H1 (cell line): ENCODE measurements around the gene SPINK4. TPM values are rescaled to one million over a fixed set of nuclear protein-coding genes. Genes with fewer than 3 reads are reported as not detected.

Source experiments
- CTCF ChIA-PET: fragments of 300-600 bp; sonication (Branson Sonifier 250); formaldehyde crosslinking; loops from one replicate; lab custom pipeline; 2021; ENCODE audit not compliant: partially characterized antibody; lab: Charles Lee
- POLR2A ChIA-PET: fragments of 300-600 bp; sonication (Branson Sonifier 250); formaldehyde crosslinking; loops from one replicate; lab custom pipeline; 2021; ENCODE audit warnings: inconsistent platforms; ENCODE audit not compliant: partially characterized antibody; lab: Charles Lee
- DNase-seq, 2 experiments: peaks; one replicate each; pipeline versions ENCODE4 v3.0.0 to v3.0.0-alpha.2; 2010 to 2022; ENCODE audit warnings: low spot score in 2 of 2, low read depth in 1 of 2, mixed read lengths in 1 of 2
- FAIRE-seq: peaks from 2 replicates; lab custom pipeline; 2011; peaks lifted over from hg19 to GRCh38; lab: Jason Lieb, UNC
- H2AFZ ChIP-seq: 2 replicates; pipeline ENCODE4 v1.8.1; 2012; ENCODE audit warnings: low read length, inconsistent platforms
- H2AK5ac ChIP-seq: 2 replicates; pipeline ENCODE4 v1.6.1; 2013; ENCODE audit warnings: low read depth, low read length
- H2BK120ac ChIP-seq: replicated peaks from 2 replicates; pipeline ENCODE3; 2013; ENCODE audit warnings: low read depth, low read length, inconsistent platforms
- H2BK12ac ChIP-seq: 2 replicates; pipeline ENCODE4 v1.6.1; 2013; ENCODE audit warnings: low read depth, low read length
- H2BK15ac ChIP-seq: 2 replicates; pipeline ENCODE4 v1.6.1; 2013; ENCODE audit warnings: low read length
- H2BK20ac ChIP-seq: 2 replicates; pipeline ENCODE4 v1.6.1; 2013; ENCODE audit warnings: low read length
- H2BK5ac ChIP-seq: 2 replicates; pipeline ENCODE4 v1.6.1; 2013; ENCODE audit warnings: low read depth, low read length
- H3K14ac ChIP-seq: 2 replicates; pipeline ENCODE4 v1.6.1; 2013; ENCODE audit warnings: inconsistent platforms; ENCODE audit not compliant: insufficient read length
- H3K18ac ChIP-seq: 2 replicates; pipeline ENCODE4 v1.6.1; 2013; ENCODE audit warnings: low read length; ENCODE audit errors: extremely low read depth
- H3K23ac ChIP-seq: 2 replicates; pipeline ENCODE4 v1.6.1; 2013; ENCODE audit warnings: inconsistent platforms; ENCODE audit not compliant: insufficient read length
- H3K23me2 ChIP-seq: 2 replicates; pipeline ENCODE4 v1.6.1; 2013; ENCODE audit warnings: low read depth, low read length
- H3K27ac ChIP-seq: 2 replicates; pipeline ENCODE4 v1.6.1; 2011; ENCODE audit warnings: low read depth, low read length, inconsistent platforms
- H3K27me3 ChIP-seq, 4 experiments: replicated peaks in 1 of 4; 1 replicate in 1 of 4; 2 replicates in 3 of 4; pipeline versions ENCODE4 v1.6.1 to v1.8.1; 2011 to 2013; ENCODE audit warnings: low read length in 3 of 4, mild to moderate bottlenecking in 3 of 4, inconsistent platforms in 2 of 4, mixed read lengths in 2 of 4, moderate library complexity in 1 of 4; ENCODE audit not compliant: control insufficient read depth in 3 of 4, insufficient read depth in 3 of 4; ENCODE audit errors: extremely low read depth in 1 of 4
- H3K36me3 ChIP-seq, 4 experiments: 2 replicates each; pipeline versions ENCODE4 v1.6.1 to v1.8.1; 2011 to 2013; ENCODE audit warnings: mild to moderate bottlenecking in 4 of 4, low read length in 3 of 4, moderate library complexity in 2 of 4, control low read depth in 1 of 4, inconsistent platforms in 1 of 4; ENCODE audit not compliant: insufficient read depth in 4 of 4, control insufficient read depth in 2 of 4
- H3K4ac ChIP-seq: replicated peaks from 2 replicates; pipeline ENCODE3; 2013; ENCODE audit warnings: low read length, low read depth, mixed read lengths, inconsistent platforms; ENCODE audit not compliant: insufficient read length
- H3K4me1 ChIP-seq, 4 experiments: replicated peaks in 1 of 4; 1 replicate in 1 of 4; 2 replicates in 3 of 4; pipeline versions ENCODE4 v1.6.1 to v1.8.1; 2011 to 2013; ENCODE audit warnings: low read length in 3 of 4, inconsistent platforms in 2 of 4, mixed read lengths in 1 of 4; ENCODE audit not compliant: insufficient read depth in 4 of 4, control insufficient read depth in 3 of 4
- H3K4me2 ChIP-seq, 2 experiments: 2 replicates each; pipeline versions ENCODE4 v1.6.1 to v1.8.1; 2011 to 2013; ENCODE audit warnings: low read depth in 2 of 2, low read length in 2 of 2, control low read depth in 1 of 2, inconsistent platforms in 1 of 2, mild to moderate bottlenecking in 1 of 2; ENCODE audit not compliant: insufficient read depth in 1 of 2
- H3K4me3 ChIP-seq, 4 experiments: fragments of 200-600, 300-600 bp in 1 of 4; sonication (generic), shearing (Covaris generic), sonication (Bioruptor Twin) in 1 of 4; 2 replicates each; pipeline versions ENCODE4 v1.5.1 to v1.8.1; 2011 to 2016; ENCODE audit warnings: low read length in 4 of 4, low read depth in 3 of 4, control low read depth in 2 of 4, inconsistent platforms in 2 of 4, mild to moderate bottlenecking in 2 of 4, mixed read lengths in 1 of 4, moderate library complexity in 1 of 4; ENCODE audit not compliant: insufficient read depth in 2 of 4; ENCODE audit errors: extremely low read depth in 1 of 4
- H3K56ac ChIP-seq: replicated peaks from 2 replicates; pipeline ENCODE3; 2013; ENCODE audit warnings: low read depth, mild to moderate bottlenecking, mixed read lengths, low read length, inconsistent platforms; ENCODE audit not compliant: insufficient read length
- H3K79me1 ChIP-seq: 2 replicates; pipeline ENCODE4 v1.6.1; 2013; ENCODE audit warnings: low read depth, low read length, control low read depth
- H3K79me2 ChIP-seq, 2 experiments: 2 replicates each; pipeline versions ENCODE4 v1.6.1 to v1.8.1; 2012 to 2013; ENCODE audit warnings: low read length in 2 of 2, mild to moderate bottlenecking in 2 of 2, inconsistent platforms in 1 of 2; ENCODE audit not compliant: insufficient read depth in 2 of 2, control insufficient read depth in 1 of 2
- H3K9ac ChIP-seq, 4 experiments: replicated peaks in 1 of 4; 1 replicate in 1 of 4; 2 replicates in 3 of 4; pipeline versions ENCODE4 v1.6.1 to v1.8.1; 2011 to 2013; ENCODE audit warnings: low read depth in 3 of 4, low read length in 3 of 4, control low read depth in 2 of 4, mild to moderate bottlenecking in 2 of 4, moderate library complexity in 2 of 4, inconsistent platforms in 1 of 4; ENCODE audit errors: extremely low read depth in 1 of 4
- H3K9me3 ChIP-seq, 2 experiments: 2 replicates each; pipeline versions ENCODE4 v1.6.1 to v1.8.1; 2012 to 2013; ENCODE audit warnings: mild to moderate bottlenecking in 2 of 2, moderate library complexity in 2 of 2, control low read depth in 1 of 2, inconsistent platforms in 1 of 2, low read depth in 1 of 2, low read length in 1 of 2, mixed read lengths in 1 of 2; ENCODE audit not compliant: insufficient read depth in 2 of 2
- H4K20me1 ChIP-seq, 2 experiments: replicated peaks in 1 of 2; 2 replicates each; pipeline versions ENCODE3 to v1.8.1; 2011 to 2013; ENCODE audit warnings: inconsistent platforms in 2 of 2, low read length in 2 of 2, mild to moderate bottlenecking in 1 of 2; ENCODE audit not compliant: insufficient read depth in 2 of 2, control insufficient read depth in 1 of 2
- H4K5ac ChIP-seq: 2 replicates; pipeline ENCODE4 v1.6.1; 2013; ENCODE audit warnings: low read length, low read depth, mixed read lengths, inconsistent platforms; ENCODE audit not compliant: insufficient read length
- H4K8ac ChIP-seq: 2 replicates; pipeline ENCODE4 v1.8.0; 2013; ENCODE audit warnings: mild to moderate bottlenecking, moderate library complexity, low read length, inconsistent platforms; ENCODE audit not compliant: insufficient read depth; ENCODE audit errors: extremely low read depth
- H4K91ac ChIP-seq: replicated peaks from 2 replicates; pipeline ENCODE3; 2013; ENCODE audit warnings: low read length, mixed read lengths, inconsistent platforms; ENCODE audit not compliant: insufficient read length
- CEBPB ChIP-seq: IDR thresholded peaks from 2 replicates; pipeline ENCODE4 v1.6.1; 2012; ENCODE audit warnings: low read depth, low read length
- HDAC2 ChIP-seq, 2 experiments: fragments of 300-600 bp in 1 of 2; sonication (generic) in 1 of 2; IDR thresholded peaks; 2 replicates each; pipeline ENCODE4 v1.6.1; 2011 to 2012; ENCODE audit warnings: low read depth in 2 of 2, low read length in 2 of 2, mild to moderate bottlenecking in 2 of 2, moderate library complexity in 2 of 2, borderline replicate concordance in 1 of 2, inconsistent platforms in 1 of 2
- SIX5 ChIP-seq: IDR thresholded peaks from 2 replicates; pipeline ENCODE4 v1.6.1; 2011; ENCODE audit warnings: mild to moderate bottlenecking, low read depth, low read length
- WGBS, 2 experiments: shearing (Covaris generic) in 1 of 2; methylation state at CpG; one replicate each; pipeline versions ENCODE4 v1.1.6 to v1.1.7; 2013 to 2015; ENCODE audit warnings: low lambda C conversion rate in 2 of 2, mixed read lengths in 2 of 2, inconsistent platforms in 1 of 2, low coverage in 1 of 2, missing lambda C conversion rate in 1 of 2; ENCODE audit not compliant: insufficient replicate concordance in 2 of 2, insufficient coverage in 1 of 2, insufficient read length in 1 of 2; ENCODE audit errors: extremely low coverage in 1 of 2, missing lambda C conversion rate in 1 of 2; 5-methylcytosine and 5-hydroxymethylcytosine counted together
- polyA plus RNA-seq, 7 experiments: library from polyadenylated mRNA; depleted of rRNA in 3 of 7; stranded (reverse) in 5 of 7; unstranded in 2 of 7; fragments of >200 nt in 5 of 7; fragments of 200-250 nt in 2 of 7; gene quantifications; 1 replicate in 5 of 7; 2 replicates in 1 of 7; 4 replicates in 1 of 7; pipeline versions ENCODE4 v1.2.1 to v1.2.3, GENCODE V29; 2011 to 2013; ENCODE audit warnings: missing spikeins in 2 of 7, mixed read lengths in 2 of 7
- total RNA-seq: library from RNA; stranded (reverse); fragmentation: NEBNext Ultra II Directional; extraction: Animal tissue kit (Norgen Biotek cat#: 25700); gene quantifications from 2 replicates; pipeline ENCODE4 v1.2.1, GENCODE V29; 2021

SPINK4 gene
- total and polyA plus RNA-seq, 2 of the 8 experiments (the other 6 are each of a cell fraction or from before 2014, with no cell fraction given) = not detected

DNA sequence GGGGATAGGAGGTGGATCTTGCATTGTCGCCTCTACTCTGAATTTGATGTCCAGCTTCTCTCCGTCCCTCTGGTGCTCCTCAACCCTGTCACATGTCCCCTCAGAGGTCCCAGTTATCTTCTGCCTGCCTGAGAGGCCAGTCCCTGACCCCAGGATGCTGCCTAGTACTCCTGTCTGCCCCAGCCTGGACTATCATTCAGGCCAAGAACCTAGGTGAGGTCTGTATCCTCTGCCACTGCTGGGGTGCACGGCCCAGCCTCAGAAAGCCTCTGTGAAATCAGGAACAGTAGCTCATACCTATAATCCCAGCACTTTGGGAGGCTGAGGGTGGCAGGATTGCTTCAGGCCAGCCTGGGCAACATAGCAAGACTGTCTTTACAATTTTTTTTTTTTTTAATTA, 8.6 kb downstream of the SPINK4 start:
- TF ChIP-seq CEBPB (no peak), HDAC2 (IDR thresholded peaks at IDR 0.05; ENCODE audit: borderline replicate concordance in 1 of 2, low read depth in 2 of 2, low read length in 2 of 2) (no peak), SIX5 (no peak)
- no peaks in the 10 kb centered on the region for H3K79me1 ChIP-seq
- H2BK15ac ChIP-seq = no peak overlapping the region
- 82% methylated on average over 3 of the region's 3 CpGs; no CpG with 5 or more reads in 1 of the 2 experiments for WGBS, 2 experiments
- CTCF ChIA-PET = interaction anchor here (0.9 to 2.7 kb wide), 4 partner anchors 9 to 23 kb away, joined by 3 to 13 read pairs (median 3); partner anchors contain the start of gene SPINK4
- H2BK12ac ChIP-seq = no peak overlapping the region
- H3K23ac ChIP-seq = no peak overlapping the region
- H2BK20ac ChIP-seq = no peak overlapping the region
- H3K79me2 ChIP-seq = no peaks in the 10 kb centered on the region
- no peak overlapping the region for H4K91ac ChIP-seq
- H2AK5ac ChIP-seq = no peak overlapping the region
- no peak overlapping the region for H4K8ac ChIP-seq
- H3K4me3 ChIP-seq = no peak overlapping the region
- DNase-seq = no peak
- H3K4me2 ChIP-seq = no peak overlapping the region
- H2BK120ac ChIP-seq = no peak overlapping the region
- H3K9me3 ChIP-seq = no peaks in the 10 kb centered on the region
- no peak overlapping the region for H2AFZ ChIP-seq
- H3K18ac ChIP-seq = no peak overlapping the region
- H3K27ac ChIP-seq = no peak overlapping the region
- no peaks in the 10 kb centered on the region; the same call in 1 of the 2 replicates for H3K23me2 ChIP-seq
- no peak overlapping the region for H3K4ac ChIP-seq
- H3K4me1 ChIP-seq = no peaks in the 10 kb centered on the region
- no peak overlapping the region for H2BK5ac ChIP-seq
- no peak for FAIRE-seq
- H4K20me1 ChIP-seq = peaks cover 0 to 2% of the 10 kb centered on the region in 2 experiments
- H3K14ac ChIP-seq = no peak overlapping the region
- H4K5ac ChIP-seq = no peak overlapping the region
- POLR2A ChIA-PET = interaction anchor here (0.6 to 2.2 kb wide), 6 partner anchors 9 to 811 kb away, joined by 3 to 10 read pairs (median 4); partner anchors contain the start of gene SPINK4
- peaks cover 4 to 11% (median 9%) of the 10 kb centered on the region in 4 experiments; a peak in 7 of 8 replicates for H3K36me3 ChIP-seq
- no peak overlapping the region for H3K9ac ChIP-seq
- H3K27me3 ChIP-seq = no peaks in the 10 kb centered on the region
- no peak overlapping the region for H3K56ac ChIP-seq
